ENCODE results near the gene ASTN2.

The ASTN2 gene

DNA sequence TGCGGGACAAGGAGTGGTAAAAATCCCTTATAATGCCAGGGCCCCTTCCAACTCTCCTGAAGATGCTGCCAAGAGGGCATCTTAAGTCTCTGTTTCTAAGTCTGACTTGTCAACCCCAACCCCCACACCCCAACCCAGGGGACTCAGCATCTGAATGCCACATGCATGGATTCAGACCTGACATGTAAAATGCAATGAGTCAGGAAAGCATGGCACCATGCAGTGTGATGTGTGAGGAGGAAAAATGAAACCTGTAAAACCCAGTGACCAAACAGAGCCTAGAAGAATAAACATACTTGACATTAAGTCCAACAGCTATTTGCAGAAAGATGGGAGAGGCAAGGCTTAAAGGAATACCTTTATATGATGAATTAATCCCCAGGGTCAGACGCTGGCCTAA, 112.4 kb downstream of the ASTN2 start:
- Histone ChIP-seq H2AFZ (ENCODE audit: low read length, unreplicated experiment) (no peak overlapping the region), H3K4me1 (ENCODE audit: control insufficient read depth, insufficient read depth, low read length, unreplicated experiment) (no peaks in the 10 kb centered on the region), H3K27me3 (ENCODE audit: insufficient read depth, low read length) (no peaks in the 10 kb centered on the region), H3K36me3 (ENCODE audit: insufficient read depth, low read length) (no peaks in the 10 kb centered on the region), H3K79me2 (ENCODE audit: control insufficient read depth, insufficient read depth, low read length, unreplicated experiment) (no peaks in the 10 kb centered on the region), H3K27ac (ENCODE audit: low read depth, low read length) (no peak overlapping the region), H3K4me3 (ENCODE audit: low read depth, low read length) (no peak overlapping the region)

DNA sequence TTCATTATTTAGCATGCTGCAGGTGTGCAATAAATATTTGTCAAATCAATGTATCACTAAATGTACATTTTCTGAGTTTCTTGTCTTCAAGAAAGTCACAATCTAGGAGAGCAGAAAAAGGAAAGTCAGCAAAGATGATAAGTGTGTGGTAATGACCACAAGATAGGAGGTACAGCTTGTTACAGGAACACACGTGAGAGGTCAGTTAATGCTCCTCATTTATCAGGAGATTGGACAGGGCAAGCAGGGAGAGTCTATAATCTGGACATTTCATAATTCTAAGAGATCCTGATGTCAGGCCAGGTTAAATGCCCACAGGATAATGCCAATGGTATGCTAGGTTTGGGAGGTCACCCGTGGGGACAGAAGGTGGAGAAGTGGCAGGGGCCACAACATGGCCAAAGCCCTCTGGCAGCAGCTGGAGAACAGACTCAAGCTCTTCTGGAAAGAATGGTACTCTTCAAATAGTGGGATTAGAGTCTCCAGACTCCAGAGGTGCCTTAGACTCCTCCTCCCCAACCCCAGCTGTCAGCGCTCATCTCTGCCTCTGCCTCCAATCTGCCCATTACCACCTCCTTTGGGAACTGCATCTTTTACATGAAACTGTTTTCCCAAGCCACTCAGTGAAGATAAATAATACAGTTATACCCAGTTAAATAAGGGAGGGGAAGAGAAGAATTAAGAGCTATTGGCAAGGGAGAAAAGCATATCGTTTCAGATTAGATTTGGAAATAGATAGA, 114.3 kb downstream of the ASTN2 start:
- Histone ChIP-seq H3K27ac (ENCODE audit: low read depth, low read length) (no peak overlapping the region), H3K4me1 (ENCODE audit: control insufficient read depth, insufficient read depth, low read length, unreplicated experiment) (no peaks in the 10 kb centered on the region), H3K4me3 (ENCODE audit: low read depth, low read length) (no peak overlapping the region), H3K27me3 (ENCODE audit: insufficient read depth, low read length) (no peaks in the 10 kb centered on the region), H3K79me2 (ENCODE audit: control insufficient read depth, insufficient read depth, low read length, unreplicated experiment) (no peaks in the 10 kb centered on the region), H2AFZ (ENCODE audit: low read length, unreplicated experiment) (no peak overlapping the region), H3K36me3 (ENCODE audit: insufficient read depth, low read length) (no peaks in the 10 kb centered on the region)

DNA sequence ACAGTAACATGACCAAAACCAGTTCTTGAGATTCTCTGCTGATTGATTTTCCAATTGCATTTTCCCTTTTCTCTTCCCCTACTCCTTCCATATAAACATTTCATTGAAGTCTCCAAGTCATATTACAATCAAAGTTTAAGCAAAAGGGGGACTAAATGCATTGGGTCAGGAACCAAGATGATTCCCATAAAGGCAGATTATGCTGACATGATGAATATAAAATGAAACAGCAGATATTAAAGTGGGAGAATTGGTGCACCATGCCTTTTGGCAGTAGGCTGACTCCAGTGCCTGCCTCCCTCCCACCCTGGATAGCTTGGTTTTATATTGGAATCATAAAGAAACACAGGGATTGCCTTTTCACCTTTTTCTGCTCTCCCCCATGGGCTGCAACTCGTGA, 118.4 kb downstream of the ASTN2 start:
- H3K4me3 ChIP-seq (ENCODE audit: low read depth, low read length) = no peak overlapping the region
- H2AFZ ChIP-seq (ENCODE audit: low read length, unreplicated experiment) = no peak overlapping the region
- no peaks in the 10 kb centered on the region for H3K79me2 ChIP-seq (ENCODE audit: control insufficient read depth, insufficient read depth, low read length, unreplicated experiment)
- no peaks in the 10 kb centered on the region for H3K27me3 ChIP-seq (ENCODE audit: insufficient read depth, low read length)
- H3K36me3 ChIP-seq (ENCODE audit: insufficient read depth, low read length) = no peaks in the 10 kb centered on the region
- H3K4me1 ChIP-seq (ENCODE audit: control insufficient read depth, insufficient read depth, low read length, unreplicated experiment) = no peaks in the 10 kb centered on the region
- no peak overlapping the region for H3K27ac ChIP-seq (ENCODE audit: low read depth, low read length)

DNA sequence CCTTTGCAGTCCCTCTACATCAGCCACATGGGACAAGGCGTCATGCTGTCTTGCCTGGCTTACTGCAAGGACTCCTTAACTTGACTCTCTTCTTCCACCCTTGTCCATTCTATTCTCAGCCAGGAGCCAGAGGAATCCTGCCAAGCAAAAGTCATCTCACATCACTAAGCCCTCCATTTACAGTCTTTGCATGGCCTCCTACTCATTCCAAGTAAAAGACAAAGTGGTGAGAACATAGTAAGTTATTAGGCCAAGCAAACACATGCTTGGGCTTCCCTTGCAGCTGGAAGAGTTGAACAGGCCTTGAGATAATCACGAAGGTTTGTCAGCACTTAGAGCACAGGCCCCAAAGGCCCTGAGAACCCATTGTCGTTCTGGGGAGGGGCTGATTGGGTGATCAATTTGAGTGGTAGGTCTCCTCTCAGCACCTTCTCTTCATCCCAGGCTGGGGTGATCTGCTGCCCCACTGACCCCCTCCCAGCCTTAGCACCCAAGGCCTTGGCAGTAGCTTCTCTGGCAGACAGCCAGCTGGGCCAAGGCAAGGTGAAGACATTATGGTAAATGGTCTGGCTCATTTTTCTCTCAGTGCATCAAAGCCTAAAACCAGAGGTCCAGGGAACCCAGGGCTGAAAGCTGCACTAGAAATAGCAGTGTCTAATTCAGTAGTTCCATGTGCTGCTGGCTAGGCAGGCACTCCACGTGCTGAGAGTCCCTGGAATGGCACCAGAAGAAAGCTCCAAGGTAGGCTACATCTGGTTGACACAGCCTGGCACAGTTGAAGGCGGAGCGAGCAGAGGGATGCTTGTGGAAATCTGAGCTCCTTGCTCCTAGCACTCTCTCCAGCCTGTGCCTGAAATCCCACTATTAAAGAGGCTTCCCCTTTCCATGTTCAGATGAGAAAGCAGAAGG, 121.4 kb downstream of the ASTN2 start:
- Histone ChIP-seq H3K4me1 (ENCODE audit: control insufficient read depth, insufficient read depth, low read length, unreplicated experiment) (no peaks in the 10 kb centered on the region), H3K36me3 (ENCODE audit: insufficient read depth, low read length) (no peaks in the 10 kb centered on the region), H3K27me3 (ENCODE audit: insufficient read depth, low read length) (no peaks in the 10 kb centered on the region), H3K79me2 (ENCODE audit: control insufficient read depth, insufficient read depth, low read length, unreplicated experiment) (no peaks in the 10 kb centered on the region), H3K27ac (ENCODE audit: low read depth, low read length) (no peak overlapping the region), H2AFZ (ENCODE audit: low read length, unreplicated experiment) (no peak overlapping the region), H3K4me3 (ENCODE audit: low read depth, low read length) (no peak overlapping the region)

DNA sequence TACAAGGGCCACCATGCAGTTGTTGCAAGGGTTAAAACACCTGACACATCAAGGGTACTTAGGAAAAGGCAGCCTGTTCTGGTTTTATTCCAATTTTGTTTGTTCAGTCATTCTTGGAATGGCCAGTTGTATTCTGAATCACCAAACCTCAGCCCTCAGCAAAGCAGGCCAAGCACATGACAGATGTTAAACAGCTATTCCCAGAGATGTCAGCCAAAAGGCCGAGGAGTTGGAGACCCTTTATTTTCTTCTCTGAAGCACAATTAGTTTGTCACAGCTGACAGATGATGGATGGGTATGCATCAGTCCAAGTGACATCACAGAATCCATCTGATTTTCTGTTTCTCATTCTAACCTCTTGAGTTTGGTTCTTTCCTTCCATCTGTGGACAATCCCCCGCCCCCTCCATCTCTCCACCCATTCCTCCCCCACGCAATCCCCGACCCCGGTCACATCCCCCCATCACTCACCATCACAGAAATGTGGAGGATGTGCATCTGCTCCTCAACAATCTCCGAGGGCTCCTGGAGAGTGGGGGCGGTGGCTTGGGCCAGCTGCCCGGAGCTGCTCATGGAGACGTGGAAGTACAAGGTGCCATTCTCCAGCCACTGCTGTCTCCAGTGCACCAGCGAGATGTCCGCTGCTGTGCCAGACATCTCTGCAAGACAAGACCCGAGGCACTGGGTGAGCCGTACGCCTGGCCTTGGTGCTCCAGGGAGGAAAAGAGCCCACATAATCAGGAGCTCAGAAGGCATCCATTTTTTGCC, 123.8 kb downstream of the ASTN2 start:
- Histone ChIP-seq H3K79me2 (ENCODE audit: control insufficient read depth, insufficient read depth, low read length, unreplicated experiment) (no peaks in the 10 kb centered on the region), H2AFZ (ENCODE audit: low read length, unreplicated experiment) (no peak overlapping the region), H3K27ac (ENCODE audit: low read depth, low read length) (no peak overlapping the region), H3K4me3 (ENCODE audit: low read depth, low read length) (no peak overlapping the region), H3K27me3 (ENCODE audit: insufficient read depth, low read length) (no peaks in the 10 kb centered on the region), H3K4me1 (ENCODE audit: control insufficient read depth, insufficient read depth, low read length, unreplicated experiment) (no peaks in the 10 kb centered on the region), H3K36me3 (ENCODE audit: insufficient read depth, low read length) (no peaks in the 10 kb centered on the region)

DNA sequence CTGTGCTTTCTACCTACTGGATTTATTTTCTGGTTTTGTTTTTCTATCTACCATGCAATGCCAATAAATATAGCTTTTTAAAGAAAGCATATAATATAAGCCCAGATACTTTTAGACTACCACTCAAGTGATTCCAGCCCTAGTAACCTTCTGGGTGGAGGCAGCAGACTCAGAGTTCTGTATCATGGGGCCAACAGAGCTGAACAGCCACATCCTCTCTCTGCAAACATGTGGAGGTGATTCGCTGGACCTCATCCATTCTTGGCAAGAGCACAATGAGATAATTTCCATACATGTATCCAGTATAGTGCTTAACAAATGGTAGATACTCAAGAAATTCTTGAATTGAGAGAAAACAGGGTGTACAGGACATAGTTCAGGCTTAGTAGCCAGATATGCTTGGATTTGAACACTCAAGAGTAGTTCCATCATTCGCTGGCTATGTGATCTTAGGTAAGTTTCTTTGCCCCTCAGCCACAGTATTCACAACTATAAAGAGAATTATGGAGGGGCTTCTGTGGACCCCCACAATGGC, 124.5 kb downstream of the ASTN2 start:
- H3K4me1 ChIP-seq (ENCODE audit: control insufficient read depth, insufficient read depth, low read length, unreplicated experiment) = no peaks in the 10 kb centered on the region

DNA sequence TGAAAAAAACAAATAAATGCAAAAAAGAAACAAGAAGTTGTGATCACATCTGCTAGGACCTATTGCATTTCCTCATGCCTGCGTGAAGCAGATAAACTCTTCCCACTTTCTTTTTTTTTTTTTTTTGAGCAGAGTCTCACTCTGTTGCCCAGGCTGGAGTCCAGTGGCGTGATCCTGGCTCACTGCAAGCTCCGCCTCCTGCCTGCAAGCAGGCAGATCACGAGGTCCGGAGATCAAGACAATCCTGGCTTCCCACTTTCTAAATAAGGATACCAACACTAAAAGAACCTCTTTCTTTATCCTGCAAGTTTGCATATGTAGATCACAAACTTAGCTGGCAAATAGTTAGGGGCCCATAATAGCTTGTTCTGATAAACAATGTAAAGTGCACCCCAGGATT, 128.6 kb downstream of the ASTN2 start:
- Histone ChIP-seq H3K27me3 (ENCODE audit: insufficient read depth, low read length) (no peaks in the 10 kb centered on the region), H3K27ac (ENCODE audit: low read depth, low read length) (no peak overlapping the region), H3K4me3 (ENCODE audit: low read depth, low read length) (no peak overlapping the region), H3K36me3 (ENCODE audit: insufficient read depth, low read length) (no peaks in the 10 kb centered on the region), H2AFZ (ENCODE audit: low read length, unreplicated experiment) (no peak overlapping the region), H3K4me1 (ENCODE audit: control insufficient read depth, insufficient read depth, low read length, unreplicated experiment) (no peaks in the 10 kb centered on the region), H3K79me2 (ENCODE audit: control insufficient read depth, insufficient read depth, low read length, unreplicated experiment) (no peaks in the 10 kb centered on the region)

More for the DNA sequence above, 124.5 kb downstream of the ASTN2 start:
- H2AFZ ChIP-seq (ENCODE audit: low read length, unreplicated experiment) = no peak overlapping the region
- no peaks in the 10 kb centered on the region for H3K79me2 ChIP-seq (ENCODE audit: control insufficient read depth, insufficient read depth, low read length, unreplicated experiment)
- H3K27me3 ChIP-seq (ENCODE audit: insufficient read depth, low read length) = no peaks in the 10 kb centered on the region
- H3K36me3 ChIP-seq (ENCODE audit: insufficient read depth, low read length) = no peaks in the 10 kb centered on the region
- H3K27ac ChIP-seq (ENCODE audit: low read depth, low read length) = no peak overlapping the region
- H3K4me3 ChIP-seq (ENCODE audit: low read depth, low read length) = no peak overlapping the region

DNA sequence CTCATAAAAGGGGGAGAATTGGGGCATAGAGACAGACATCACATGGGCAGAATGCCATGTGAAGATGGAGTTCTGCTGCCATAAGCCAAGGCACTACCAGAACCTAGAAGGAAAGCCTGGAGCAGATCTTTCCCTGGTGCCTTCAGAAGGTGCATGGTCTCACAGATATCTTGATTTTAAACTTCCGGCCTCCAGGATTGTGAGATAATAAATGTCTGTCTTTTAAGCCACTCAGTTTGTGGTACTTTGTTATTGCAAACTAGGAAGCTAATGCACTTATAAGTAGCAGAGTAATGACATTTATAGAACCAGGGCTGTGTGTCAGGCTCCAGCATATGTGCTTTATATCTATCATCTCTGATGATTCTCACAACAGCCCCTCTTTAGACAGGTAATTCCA, 130.4 kb downstream of the ASTN2 start:
- Histone ChIP-seq H3K4me3 (ENCODE audit: low read depth, low read length) (no peak overlapping the region), H3K4me1 (ENCODE audit: control insufficient read depth, insufficient read depth, low read length, unreplicated experiment) (no peaks in the 10 kb centered on the region), H3K79me2 (ENCODE audit: control insufficient read depth, insufficient read depth, low read length, unreplicated experiment) (no peaks in the 10 kb centered on the region), H3K36me3 (ENCODE audit: insufficient read depth, low read length) (no peaks in the 10 kb centered on the region), H2AFZ (ENCODE audit: low read length, unreplicated experiment) (no peak overlapping the region), H3K27me3 (ENCODE audit: insufficient read depth, low read length) (no peaks in the 10 kb centered on the region), H3K27ac (ENCODE audit: low read depth, low read length) (no peak overlapping the region)

DNA sequence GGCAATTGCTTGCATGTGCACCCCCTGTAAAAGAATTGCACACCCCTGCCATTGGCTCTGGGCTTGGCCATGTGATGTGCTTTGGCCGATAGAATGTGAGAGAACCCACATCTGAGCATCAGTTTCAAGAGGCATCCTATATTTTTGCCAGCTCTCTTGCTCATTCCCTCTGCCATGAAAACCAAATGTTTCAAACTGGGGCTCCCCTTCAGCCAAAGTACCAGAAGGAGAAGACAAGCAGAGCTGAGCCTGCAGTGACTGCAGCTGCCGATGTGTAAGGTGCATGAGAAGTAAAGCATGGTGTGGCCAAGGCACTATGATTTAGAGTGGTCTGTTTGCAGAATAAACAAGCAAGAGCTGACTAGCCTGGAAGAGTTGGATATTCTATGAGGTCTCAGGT, 132.3 kb downstream of the ASTN2 start:
- Histone ChIP-seq H3K27ac (ENCODE audit: low read depth, low read length) (no peak overlapping the region), H2AFZ (ENCODE audit: low read length, unreplicated experiment) (no peak overlapping the region), H3K79me2 (ENCODE audit: control insufficient read depth, insufficient read depth, low read length, unreplicated experiment) (no peaks in the 10 kb centered on the region), H3K4me3 (ENCODE audit: low read depth, low read length) (no peak overlapping the region), H3K27me3 (ENCODE audit: insufficient read depth, low read length) (no peaks in the 10 kb centered on the region), H3K36me3 (ENCODE audit: insufficient read depth, low read length) (no peaks in the 10 kb centered on the region), H3K4me1 (ENCODE audit: control insufficient read depth, insufficient read depth, low read length, unreplicated experiment) (no peaks in the 10 kb centered on the region)

DNA sequence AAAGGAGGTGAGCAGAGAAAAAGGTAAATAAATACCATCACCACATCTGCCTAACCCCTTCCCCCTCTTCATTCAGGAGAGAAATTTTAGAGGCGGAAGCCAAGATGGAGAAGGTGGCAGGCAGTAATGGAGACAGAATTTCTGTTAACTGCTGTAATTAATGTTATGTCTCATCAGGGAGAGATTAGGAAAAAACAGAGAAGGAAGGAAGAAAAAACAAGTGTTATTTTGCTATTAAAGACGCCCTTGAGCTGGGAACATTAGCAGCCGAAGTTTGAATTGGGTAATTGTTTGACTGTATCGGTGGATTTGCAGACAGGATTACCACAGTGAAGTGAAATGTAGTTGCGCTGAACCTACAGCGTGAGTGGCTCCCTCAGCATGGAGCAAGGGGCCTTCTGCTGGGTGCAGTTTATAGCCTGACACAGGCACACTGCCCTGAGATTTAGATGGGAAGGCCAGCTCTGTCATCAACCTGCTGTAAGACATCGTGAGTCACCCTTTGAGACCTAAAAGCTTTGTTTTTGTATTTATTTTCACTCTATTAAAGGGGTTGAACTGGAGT, 136.3 kb downstream of the ASTN2 start:
- H3K27me3 ChIP-seq (ENCODE audit: insufficient read depth, low read length) = no peaks in the 10 kb centered on the region
- no peak overlapping the region for H2AFZ ChIP-seq (ENCODE audit: low read length, unreplicated experiment)
- no peaks in the 10 kb centered on the region for H3K79me2 ChIP-seq (ENCODE audit: control insufficient read depth, insufficient read depth, low read length, unreplicated experiment)
- H3K4me1 ChIP-seq (ENCODE audit: control insufficient read depth, insufficient read depth, low read length, unreplicated experiment) = no peaks in the 10 kb centered on the region
- no peak overlapping the region for H3K4me3 ChIP-seq (ENCODE audit: low read depth, low read length)
- no peaks in the 10 kb centered on the region for H3K36me3 ChIP-seq (ENCODE audit: insufficient read depth, low read length)
- H3K27ac ChIP-seq (ENCODE audit: low read depth, low read length) = no peak overlapping the region
